ENCODE results near the gene ANKRD13B.
"Not testable (repeated sequence)": the region's sequence is repeated elsewhere in the genome, so short reads cannot be mapped to it uniquely, and the experiment has no call there.

The ANKRD13B gene

GRCh38 chr17:29643817-29644160 is 50.9 kb downstream of the ANKRD13B start:
- Mint-ChIP-seq H3K9me3 (no peaks in the 10 kb centered on the region), H3K36me3 (ENCODE audit: insufficient read depth) (peaks cover 35% of the 10 kb centered on the region), H3K4me3 (no peak overlapping the region), H3K27ac (ENCODE audit: low read depth) (peak overlapping the region; percentile 35), H3K27me3 (no peaks in the 10 kb centered on the region), H3K4me1 (peaks cover 11% of the 10 kb centered on the region)
- DNase-seq (ENCODE audit: low spot score in 2 of 2) (no peak), ATAC-seq (replicated peaks; ENCODE audit: extremely low read depth, poor library complexity, severe bottlenecking) (no peak)

- no peak for DNase-seq (ENCODE audit: low spot score in 2 of 2)
- Mint-ChIP-seq H3K27me3 (no peaks in the 10 kb centered on the region), H3K9me3 (no peaks in the 10 kb centered on the region), H3K4me1 (peaks cover 4% of the 10 kb centered on the region), H3K27ac (ENCODE audit: low read depth) (no peak overlapping the region), H3K4me3 (no peak overlapping the region), H3K36me3 (ENCODE audit: insufficient read depth) (peaks cover 42% of the 10 kb centered on the region)
- ATAC-seq (replicated peaks; ENCODE audit: extremely low read depth, poor library complexity, severe bottlenecking): no peak
Measured at GRCh38 chr17:29645515-29646051, 52.7 kb downstream of the ANKRD13B start.

GRCh38 chr17:29648005-29648404 is 55.1 kb downstream of the ANKRD13B start:
- H3K36me3 Mint-ChIP-seq (ENCODE audit: insufficient read depth): peaks cover 48% of the 10 kb centered on the region
- ATAC-seq (replicated peaks; ENCODE audit: extremely low read depth, poor library complexity, severe bottlenecking): no peak

GRCh38 chr17:29649359-29649758 is 56.4 kb downstream of the ANKRD13B start:
- Mint-ChIP-seq H3K27me3 (no peaks in the 10 kb centered on the region), H3K27ac (ENCODE audit: low read depth) (peak overlapping the region; percentile 71), H3K4me1 (no peaks in the 10 kb centered on the region), H3K4me3 (no peak overlapping the region), H3K36me3 (ENCODE audit: insufficient read depth) (peaks cover 41% of the 10 kb centered on the region), H3K9me3 (no peaks in the 10 kb centered on the region)
- no peak for ATAC-seq (replicated peaks; ENCODE audit: extremely low read depth, poor library complexity, severe bottlenecking)
- no peak for DNase-seq (ENCODE audit: low spot score in 2 of 2)

More at GRCh38 chr17:29648005-29648404, 55.1 kb downstream of the ANKRD13B start:
- no peaks in the 10 kb centered on the region for H3K27me3 Mint-ChIP-seq
- no peaks in the 10 kb centered on the region for H3K4me1 Mint-ChIP-seq
- DNase-seq (ENCODE audit: low spot score in 2 of 2): no peak
- no peaks in the 10 kb centered on the region for H3K9me3 Mint-ChIP-seq
- H3K4me3 Mint-ChIP-seq: no peak overlapping the region
- no peak overlapping the region for H3K27ac Mint-ChIP-seq (ENCODE audit: low read depth)

GRCh38 chr17:29650396-29650795 is 57.5 kb downstream of the ANKRD13B start:
- H3K4me3 Mint-ChIP-seq: no peak overlapping the region
- no peaks in the 10 kb centered on the region for H3K27me3 Mint-ChIP-seq
- DNase-seq (ENCODE audit: low spot score in 2 of 2): no peak
- no peak for ATAC-seq (replicated peaks; ENCODE audit: extremely low read depth, poor library complexity, severe bottlenecking)
- peaks cover 40% of the 10 kb centered on the region for H3K36me3 Mint-ChIP-seq (ENCODE audit: insufficient read depth)
- peak overlapping the region; percentile 71 for H3K27ac Mint-ChIP-seq (ENCODE audit: low read depth)
- H3K4me1 Mint-ChIP-seq: no peaks in the 10 kb centered on the region
- no peaks in the 10 kb centered on the region for H3K9me3 Mint-ChIP-seq

- DNase-seq (ENCODE audit: low spot score in 2 of 2); H3K27me3 Mint-ChIP-seq; H3K27ac Mint-ChIP-seq (ENCODE audit: low read depth); H3K4me1 Mint-ChIP-seq; H3K4me3 Mint-ChIP-seq; H3K9me3 Mint-ChIP-seq; ATAC-seq (replicated peaks; ENCODE audit: extremely low read depth, poor library complexity, severe bottlenecking): not testable (repeated sequence)
- peaks cover 34% of the 10 kb centered on the region for H3K36me3 Mint-ChIP-seq (ENCODE audit: insufficient read depth)
Measured at GRCh38 chr17:29651913-29652312, 59.0 kb downstream of the ANKRD13B start.

GRCh38 chr17:29652976-29653375 is 60.0 kb downstream of the ANKRD13B start:
- no peak for DNase-seq (ENCODE audit: low spot score in 2 of 2)
- H3K27ac Mint-ChIP-seq (ENCODE audit: low read depth): no peak overlapping the region
- no peaks in the 10 kb centered on the region for H3K27me3 Mint-ChIP-seq
- H3K36me3 Mint-ChIP-seq (ENCODE audit: insufficient read depth): peaks cover 36% of the 10 kb centered on the region
- no peak overlapping the region for H3K4me3 Mint-ChIP-seq
- no peak for ATAC-seq (replicated peaks; ENCODE audit: extremely low read depth, poor library complexity, severe bottlenecking)
- no peaks in the 10 kb centered on the region for H3K9me3 Mint-ChIP-seq
- H3K4me1 Mint-ChIP-seq: no peaks in the 10 kb centered on the region

- H3K4me3 Mint-ChIP-seq: no peak overlapping the region
- no peaks in the 10 kb centered on the region for H3K9me3 Mint-ChIP-seq
- peaks cover 40% of the 10 kb centered on the region for H3K36me3 Mint-ChIP-seq (ENCODE audit: insufficient read depth)
- H3K4me1 Mint-ChIP-seq: peaks cover 4% of the 10 kb centered on the region
- no peak overlapping the region for H3K27ac Mint-ChIP-seq (ENCODE audit: low read depth)
- H3K27me3 Mint-ChIP-seq: no peaks in the 10 kb centered on the region
- no peak for ATAC-seq (replicated peaks; ENCODE audit: extremely low read depth, poor library complexity, severe bottlenecking)
- no peak for DNase-seq (ENCODE audit: low spot score in 2 of 2)
Measured at GRCh38 chr17:29653995-29654714, 61.2 kb downstream of the ANKRD13B start.

GRCh38 chr17:29655323-29655722 is 62.4 kb downstream of the ANKRD13B start:
- no peak for DNase-seq (ENCODE audit: low spot score in 2 of 2)
- ATAC-seq (replicated peaks; ENCODE audit: extremely low read depth, poor library complexity, severe bottlenecking): no peak
- no peaks in the 10 kb centered on the region for H3K27me3 Mint-ChIP-seq
- no peaks in the 10 kb centered on the region for H3K9me3 Mint-ChIP-seq
- no peak overlapping the region for H3K4me3 Mint-ChIP-seq
- H3K4me1 Mint-ChIP-seq: peaks cover 7% of the 10 kb centered on the region
- H3K27ac Mint-ChIP-seq (ENCODE audit: low read depth): no peak overlapping the region
- H3K36me3 Mint-ChIP-seq (ENCODE audit: insufficient read depth): peaks cover 36% of the 10 kb centered on the region

GRCh38 chr17:29659155-29659554 is 66.2 kb downstream of the ANKRD13B start:
- DNase-seq (ENCODE audit: low spot score in 2 of 2) (no peak), ATAC-seq (replicated peaks; ENCODE audit: extremely low read depth, poor library complexity, severe bottlenecking) (peak; percentile 71)

GRCh38 chr17:29661213-29661612 is 68.3 kb downstream of the ANKRD13B start:
- Mint-ChIP-seq H3K27ac (ENCODE audit: low read depth) (no peak overlapping the region), H3K4me1 (peaks cover 9% of the 10 kb centered on the region), H3K4me3 (no peak overlapping the region), H3K36me3 (ENCODE audit: insufficient read depth) (peaks cover 38% of the 10 kb centered on the region), H3K9me3 (no peaks in the 10 kb centered on the region), H3K27me3 (no peaks in the 10 kb centered on the region)
- ATAC-seq (replicated peaks; ENCODE audit: extremely low read depth, poor library complexity, severe bottlenecking) (no peak), DNase-seq (ENCODE audit: low spot score in 2 of 2) (no peak)

More at GRCh38 chr17:29659155-29659554, 66.2 kb downstream of the ANKRD13B start:
- H3K27ac Mint-ChIP-seq (ENCODE audit: low read depth): peak overlapping the region; percentile 44
- H3K36me3 Mint-ChIP-seq (ENCODE audit: insufficient read depth): peaks cover 40% of the 10 kb centered on the region
- H3K4me3 Mint-ChIP-seq: no peak overlapping the region
- no peaks in the 10 kb centered on the region for H3K27me3 Mint-ChIP-seq
- no peaks in the 10 kb centered on the region for H3K9me3 Mint-ChIP-seq
- peaks cover 9% of the 10 kb centered on the region for H3K4me1 Mint-ChIP-seq

- ATAC-seq (replicated peaks; ENCODE audit: extremely low read depth, poor library complexity, severe bottlenecking) (no peak), DNase-seq (ENCODE audit: low spot score in 2 of 2) (no peak)
- Mint-ChIP-seq H3K4me1 (peaks cover 9% of the 10 kb centered on the region), H3K27ac (ENCODE audit: low read depth) (peak overlapping the region; percentile 3), H3K4me3 (no peak overlapping the region), H3K36me3 (ENCODE audit: insufficient read depth) (peaks cover 43% of the 10 kb centered on the region), H3K27me3 (no peaks in the 10 kb centered on the region), H3K9me3 (no peaks in the 10 kb centered on the region)
Measured at GRCh38 chr17:29663155-29663554, 70.2 kb downstream of the ANKRD13B start.

Measured in central memory CD8-positive, alpha-beta T cell (primary cell).